SK-N-DZ (cell line): ENCODE results near the gene AGBL1.
A peak's percentile ranks its signal among the peaks of the same experiment; 100 is the strongest.

Experiments
- DNase-seq: peaks from one replicate; pipeline ENCODE4 v3.0.0-alpha.2; 2015; ENCODE audit warnings: low spot score

The AGBL1 gene

GRCh38 chr15:86236356-86237110 lies 156.9 kb downstream of the AGBL1 start:
- DNase-seq = no peak

- no peak for DNase-seq
These were observed 157.4 kb downstream of the AGBL1 start for GRCh38 chr15:86237111-86237500.

- DNase-seq = no peak
These were observed 167.7 kb downstream of the AGBL1 start for GRCh38 chr15:86247249-86247955.

- DNase-seq = no peak
These were observed 175.6 kb downstream of the AGBL1 start for GRCh38 chr15:86255247-86255646.

- DNase-seq = peak; percentile 16
These were observed 177.0 kb downstream of the AGBL1 start for GRCh38 chr15:86256628-86257027.

- DNase-seq = no peak
These were observed 179.9 kb downstream of the AGBL1 start for GRCh38 chr15:86259589-86259988.

GRCh38 chr15:86263230-86263629 lies 183.6 kb downstream of the AGBL1 start:
- DNase-seq = no peak

GRCh38 chr15:86266896-86267484 lies 187.3 kb downstream of the AGBL1 start:
- DNase-seq = no peak

- no peak for DNase-seq
These were observed 188.2 kb downstream of the AGBL1 start for GRCh38 chr15:86267892-86268291.

- DNase-seq = no peak
These were observed 188.9 kb downstream of the AGBL1 start for GRCh38 chr15:86268558-86268957.

GRCh38 chr15:86273309-86273708 lies 193.6 kb downstream of the AGBL1 start:
- no peak for DNase-seq

GRCh38 chr15:86275361-86275760 lies 195.7 kb downstream of the AGBL1 start:
- DNase-seq = no peak

- no peak for DNase-seq
These were observed 198.9 kb downstream of the AGBL1 start for GRCh38 chr15:86278586-86278985.

- DNase-seq = no peak
These were observed 205.0 kb downstream of the AGBL1 start for GRCh38 chr15:86284635-86285034.

- DNase-seq = no peak
These were observed 215.8 kb downstream of the AGBL1 start for GRCh38 chr15:86295511-86295910.

- no peak for DNase-seq
These were observed 217.1 kb downstream of the AGBL1 start for GRCh38 chr15:86296769-86297168.

- no peak for DNase-seq
These were observed 220.9 kb downstream of the AGBL1 start for GRCh38 chr15:86300390-86301125.

- no peak for DNase-seq
These were observed 232.1 kb downstream of the AGBL1 start for GRCh38 chr15:86311568-86312280.

- DNase-seq = no peak
These were observed 232.8 kb downstream of the AGBL1 start for GRCh38 chr15:86312486-86312885.

- DNase-seq = no peak
These were observed 236.5 kb downstream of the AGBL1 start for GRCh38 chr15:86316216-86316615.

GRCh38 chr15:86316726-86317383 lies 237.2 kb downstream of the AGBL1 start:
- peak; percentile 17 for DNase-seq
